ENCODE data around the gene NPAS3.

The NPAS3 gene

DNA sequence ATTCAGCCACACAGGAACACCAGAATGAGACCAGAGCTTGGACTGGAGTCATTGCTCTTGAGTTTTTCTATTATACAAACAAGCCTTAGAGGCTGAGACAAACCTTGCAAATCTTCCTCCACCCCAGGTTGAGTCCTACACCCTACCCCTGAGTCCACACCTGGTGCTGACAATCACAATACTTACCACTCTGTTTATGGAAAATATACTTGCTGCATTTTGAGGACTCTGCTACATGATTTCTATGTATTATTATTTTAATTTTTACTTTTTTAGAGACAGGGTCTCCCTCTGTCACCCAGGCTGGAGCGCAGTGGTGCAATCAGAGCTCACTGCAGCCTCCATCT lies 910.7 kb downstream of the NPAS3 start:
- DNase-seq, result no peak

DNA sequence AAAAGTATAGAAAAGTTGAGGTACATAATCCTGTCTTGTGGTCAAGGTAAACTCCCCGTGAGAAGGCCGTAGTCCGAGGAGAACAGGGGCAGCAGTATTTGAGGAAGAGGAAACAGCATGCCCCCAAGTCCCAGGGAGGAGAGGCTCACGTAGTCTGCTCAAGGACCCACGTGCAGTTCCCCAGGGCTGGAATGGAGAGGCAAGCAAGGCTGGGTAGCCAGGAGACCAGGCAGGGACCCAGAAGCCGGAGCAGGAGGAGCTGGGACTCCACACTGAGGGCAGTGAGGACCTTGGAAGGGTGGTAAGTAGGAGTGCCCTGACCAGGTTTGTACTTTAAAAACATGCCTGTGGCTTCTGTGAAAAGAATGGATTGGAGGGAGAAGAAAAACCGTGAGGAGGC lies 912.1 kb downstream of the NPAS3 start:
- DNase-seq, result no peak

DNA sequence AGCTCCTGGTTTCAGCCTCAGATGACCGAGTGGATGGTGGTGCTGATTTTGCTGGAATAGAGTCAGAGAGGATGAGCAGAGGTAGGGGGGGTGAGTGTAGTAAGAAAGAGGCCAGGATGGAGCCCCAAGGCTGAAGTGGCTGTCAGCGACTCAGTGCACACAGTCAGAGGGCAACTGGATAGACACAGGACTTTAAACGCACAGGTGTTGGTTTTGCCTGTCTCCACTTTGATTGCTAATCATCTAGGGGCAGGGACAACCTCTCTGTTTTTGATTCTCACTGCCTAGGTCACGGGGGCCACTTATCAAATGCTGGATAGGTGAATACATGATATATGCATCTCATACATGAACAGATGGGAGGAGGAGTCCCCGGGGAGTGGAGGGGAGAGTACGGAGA lies 912.7 kb downstream of the NPAS3 start:
- no peak for DNase-seq

DNA sequence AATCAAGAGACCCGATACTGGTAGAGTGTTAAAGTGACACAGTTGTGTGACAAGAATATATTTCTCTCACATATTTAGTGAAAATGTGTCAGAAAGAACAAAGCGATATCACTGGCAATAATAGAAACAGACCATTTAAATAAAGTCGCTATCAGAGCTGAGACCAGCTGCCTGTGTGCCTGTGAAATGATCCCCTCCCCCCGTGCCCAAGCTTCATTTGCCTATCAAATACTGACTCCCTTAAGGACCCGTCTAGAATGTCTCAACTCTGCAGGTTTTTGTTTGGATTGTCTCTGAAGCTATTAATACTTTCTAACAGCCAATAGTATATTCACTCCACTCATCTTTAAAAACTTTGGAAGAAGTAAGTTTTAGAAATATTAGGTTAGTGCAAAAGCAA lies 913.3 kb downstream of the NPAS3 start:
- no peak for DNase-seq
